Activated T-helper 1 cell treated with anti-CD3 and anti-CD28 coated beads, Interleukin-12 subunit alpha, Interleukin-12 subunit beta, Interleukin-2, Interleukin-4 antibody, amounts not matched to agents 30 ng/mL and 10 ng/mL and 1 ng/mL, durations not matched to agents 14 hours and 24 hours and 36 hours (primary cell): ENCODE results near the gene SLF2. TPM values are rescaled to one million over a fixed set of nuclear protein-coding genes. Genes with fewer than 3 reads are reported as not detected.
A peak's percentile ranks its signal among the peaks of the same experiment; 100 is the strongest.
"Not testable (repeated sequence)": the region's sequence is repeated elsewhere in the genome, so short reads cannot be mapped to it uniquely, and the experiment has no call there.

Experiments
- DNase-seq: peaks from one replicate; pipeline ENCODE4 v3.0.0; 2021; ENCODE audit warnings: low spot score
- H3K27ac Mint-ChIP-seq: one replicate; pipeline ENCODE4 v1.8.0; 2021; ENCODE audit warnings: mild to moderate bottlenecking, mixed read lengths
- H3K27me3 Mint-ChIP-seq: one replicate; pipeline ENCODE4 v1.8.0; 2022; ENCODE audit warnings: mild to moderate bottlenecking, moderate library complexity, mixed read lengths; ENCODE audit not compliant: insufficient read depth
- H3K36me3 Mint-ChIP-seq: one replicate; pipeline ENCODE4 v1.8.0; 2021; ENCODE audit warnings: low read depth, mixed read lengths
- H3K4me1 Mint-ChIP-seq: one replicate; pipeline ENCODE4 v1.8.0; 2021; ENCODE audit warnings: low read depth, mixed read lengths
- H3K4me3 Mint-ChIP-seq: one replicate; pipeline ENCODE4 v1.8.0; 2021; ENCODE audit warnings: mild to moderate bottlenecking, moderate library complexity, mixed read lengths
- H3K9me3 Mint-ChIP-seq: one replicate; pipeline ENCODE4 v1.8.0; 2021; ENCODE audit warnings: mixed read lengths
- intact Hi-C: fragments of 100-400 bp; cut with micrococcal nuclease; formaldehyde crosslinking; loops from one replicate; pipeline ENCODE4 v1.15.1; 2024
- total RNA-seq: library from RNA; stranded (reverse); gene quantifications from 2 replicates; pipeline ENCODE4 v1.2.3, GENCODE V29; 2022

SLF2 gene
- total RNA-seq, 1 donor from 2014 or later, result 36.1 TPM

DNA sequence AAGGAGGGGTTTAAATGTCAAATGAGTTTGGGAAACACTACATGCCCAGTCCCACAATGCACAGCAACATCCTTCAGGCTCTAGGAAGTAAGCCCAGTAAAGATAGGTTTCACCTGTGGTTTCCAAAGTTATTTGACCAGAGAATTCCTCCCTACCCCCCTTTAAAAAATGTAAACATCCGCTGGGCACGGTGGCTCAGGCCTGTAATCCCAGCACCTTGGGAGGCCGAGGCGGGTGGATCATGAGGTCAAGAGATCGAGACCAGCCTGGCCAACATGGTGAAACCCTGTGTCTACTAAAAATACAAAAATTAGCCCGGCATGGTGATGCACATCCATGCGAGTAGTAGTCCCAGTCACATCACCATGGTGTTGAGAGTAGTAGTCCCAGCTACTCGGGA lies 62.6 kb downstream of the SLF2 start:
- H3K4me1 Mint-ChIP-seq, H3K27me3 Mint-ChIP-seq, H3K36me3 Mint-ChIP-seq, DNase-seq, H3K9me3 Mint-ChIP-seq, H3K27ac Mint-ChIP-seq, H3K4me3 Mint-ChIP-seq, intact Hi-C loops: not testable (repeated sequence)

DNA sequence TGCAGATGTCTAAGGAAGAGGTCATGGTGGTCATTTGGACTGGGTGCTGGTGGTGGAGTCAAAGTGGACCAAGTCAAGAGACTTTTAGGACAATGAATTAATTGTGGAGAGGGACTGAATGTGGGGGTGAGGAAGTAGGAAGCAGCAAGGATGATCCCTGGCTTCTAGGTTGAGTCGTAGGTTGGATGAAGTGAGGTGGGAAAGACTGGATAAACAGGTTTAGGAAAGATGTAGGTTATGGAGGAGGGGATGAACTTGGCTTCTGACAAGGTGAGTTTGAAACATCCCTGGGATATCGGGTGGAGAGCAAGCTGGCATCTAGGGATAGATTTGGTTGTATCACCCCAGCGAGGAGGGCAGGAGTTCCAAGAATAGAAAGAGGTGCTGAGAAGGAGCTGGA lies 64.1 kb downstream of the SLF2 start:
- H3K4me1 Mint-ChIP-seq, result no peaks in the 10 kb centered on the region
- no peaks in the 10 kb centered on the region for H3K9me3 Mint-ChIP-seq
- intact Hi-C loops, result no loop called here
- peaks cover 4% of the 10 kb centered on the region for H3K27me3 Mint-ChIP-seq
- no peak overlapping the region for H3K27ac Mint-ChIP-seq
- H3K36me3 Mint-ChIP-seq, result peaks cover 5% of the 10 kb centered on the region
- no peak for DNase-seq
- H3K4me3 Mint-ChIP-seq, result no peak overlapping the region

DNA sequence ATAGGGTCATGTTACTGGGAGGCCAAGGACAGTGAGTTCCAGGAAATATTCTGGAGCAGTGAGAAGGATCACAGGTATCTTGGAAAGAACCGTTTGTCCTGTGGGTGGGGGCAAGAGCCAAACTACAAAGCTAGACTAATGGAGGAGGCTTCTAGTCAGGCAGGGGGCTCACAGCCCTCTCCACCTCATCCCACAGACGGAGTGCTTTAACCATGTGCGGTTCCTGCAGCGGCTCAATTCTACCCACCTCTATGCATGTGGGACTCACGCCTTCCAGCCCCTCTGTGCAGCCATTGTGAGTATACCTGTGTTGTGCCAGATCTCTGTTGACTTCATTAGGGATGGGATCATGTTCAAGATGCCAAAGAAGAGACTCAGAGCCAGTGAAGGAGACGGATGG lies 64.7 kb downstream of the SLF2 start:
- Mint-ChIP-seq H3K27ac (no peak overlapping the region), H3K4me1 (no peaks in the 10 kb centered on the region), H3K9me3 (no peaks in the 10 kb centered on the region), H3K4me3 (no peak overlapping the region), H3K27me3 (peaks cover 4% of the 10 kb centered on the region), H3K36me3 (peaks cover 5% of the 10 kb centered on the region)
- no peak for DNase-seq
- intact Hi-C loops, result no loop called here

DNA sequence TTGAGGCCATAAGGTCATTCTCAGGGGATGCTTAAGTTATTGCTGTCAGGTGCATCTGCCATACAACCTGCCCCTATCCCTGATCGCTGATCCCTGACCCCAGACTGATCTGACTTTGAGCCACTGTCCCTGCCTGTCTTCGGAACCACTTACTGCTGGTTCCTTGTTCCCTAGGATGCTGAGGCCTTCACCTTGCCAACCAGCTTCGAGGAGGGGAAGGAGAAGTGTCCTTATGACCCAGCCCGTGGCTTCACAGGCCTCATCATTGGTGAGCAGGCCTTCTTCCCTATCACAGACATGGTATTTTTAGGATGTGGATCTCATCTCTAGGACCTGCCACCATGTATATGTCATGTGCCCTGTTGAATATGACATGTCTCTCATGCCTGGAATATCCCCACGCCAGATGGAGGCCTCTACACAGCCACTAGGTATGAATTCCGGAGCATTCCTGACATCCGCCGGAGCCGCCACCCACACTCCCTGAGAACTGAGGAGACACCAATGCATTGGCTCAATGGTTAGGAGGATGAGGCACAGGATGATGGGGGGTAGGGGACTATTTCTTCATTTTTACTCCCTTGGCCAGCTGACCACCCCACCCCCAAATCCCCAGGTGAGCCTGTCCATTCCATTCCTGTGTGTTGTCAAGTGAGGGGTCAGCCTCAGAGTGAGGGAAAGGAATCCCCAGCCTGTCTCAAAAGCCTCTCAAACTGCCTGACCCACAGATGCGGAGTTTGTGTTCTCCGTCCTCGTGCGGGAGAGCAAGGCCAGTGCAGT lies 65.5 kb downstream of the SLF2 start:
- Mint-ChIP-seq H3K27ac (no peak overlapping the region), H3K9me3 (no peaks in the 10 kb centered on the region), H3K36me3 (peaks cover 8% of the 10 kb centered on the region), H3K4me1 (no peaks in the 10 kb centered on the region), H3K27me3 (peaks cover 4% of the 10 kb centered on the region), H3K4me3 (no peak overlapping the region)
- intact Hi-C loops, result no loop called here
- DNase-seq, result no peak

DNA sequence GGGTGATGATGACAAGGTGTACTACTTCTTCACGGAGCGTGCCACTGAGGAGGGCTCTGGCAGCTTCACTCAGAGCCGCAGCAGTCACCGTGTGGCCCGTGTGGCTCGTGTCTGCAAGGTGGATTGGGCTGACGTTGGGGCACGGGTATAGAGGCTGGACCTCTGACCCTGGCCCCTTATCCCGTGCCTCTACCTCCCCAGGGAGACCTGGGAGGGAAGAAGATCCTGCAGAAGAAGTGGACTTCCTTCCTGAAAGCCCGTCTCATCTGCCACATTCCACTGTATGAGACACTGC lies 66.1 kb downstream of the SLF2 start:
- Mint-ChIP-seq H3K36me3 (peaks cover 8% of the 10 kb centered on the region), H3K27me3 (no peaks in the 10 kb centered on the region), H3K9me3 (no peaks in the 10 kb centered on the region), H3K4me3 (no peak overlapping the region), H3K27ac (no peak overlapping the region), H3K4me1 (no peaks in the 10 kb centered on the region)
- DNase-seq, result no peak
- intact Hi-C loops, result no loop called here

DNA sequence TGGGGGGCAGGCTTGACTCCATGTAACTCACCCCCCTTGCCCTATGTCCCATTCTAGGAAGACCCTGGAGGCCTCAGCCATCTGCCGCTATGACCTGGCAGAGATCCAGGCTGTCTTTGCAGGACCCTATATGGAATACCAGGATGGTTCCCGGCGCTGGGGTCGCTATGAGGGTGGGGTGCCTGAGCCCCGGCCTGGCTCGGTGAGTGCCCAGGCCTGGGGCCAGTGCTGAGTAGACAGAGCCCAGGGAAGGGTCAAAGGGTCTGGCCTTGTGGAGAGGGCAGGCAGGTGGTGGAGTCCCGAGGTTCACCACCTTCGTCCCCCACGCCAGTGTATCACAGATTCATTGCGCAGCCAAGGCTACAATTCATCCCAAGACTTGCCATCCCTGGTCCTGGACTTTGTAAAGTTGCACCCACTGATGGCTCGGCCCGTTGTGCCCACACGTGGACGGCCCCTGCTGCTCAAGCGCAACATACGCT lies 67.1 kb downstream of the SLF2 start:
- no peaks in the 10 kb centered on the region for H3K4me1 Mint-ChIP-seq
- H3K36me3 Mint-ChIP-seq, result peaks cover 12% of the 10 kb centered on the region
- no peak overlapping the region for H3K4me3 Mint-ChIP-seq
- no peaks in the 10 kb centered on the region for H3K27me3 Mint-ChIP-seq
- H3K27ac Mint-ChIP-seq, result no peak overlapping the region
- DNase-seq, result no peak
- H3K9me3 Mint-ChIP-seq, result no peaks in the 10 kb centered on the region
- intact Hi-C loops, result no loop called here

DNA sequence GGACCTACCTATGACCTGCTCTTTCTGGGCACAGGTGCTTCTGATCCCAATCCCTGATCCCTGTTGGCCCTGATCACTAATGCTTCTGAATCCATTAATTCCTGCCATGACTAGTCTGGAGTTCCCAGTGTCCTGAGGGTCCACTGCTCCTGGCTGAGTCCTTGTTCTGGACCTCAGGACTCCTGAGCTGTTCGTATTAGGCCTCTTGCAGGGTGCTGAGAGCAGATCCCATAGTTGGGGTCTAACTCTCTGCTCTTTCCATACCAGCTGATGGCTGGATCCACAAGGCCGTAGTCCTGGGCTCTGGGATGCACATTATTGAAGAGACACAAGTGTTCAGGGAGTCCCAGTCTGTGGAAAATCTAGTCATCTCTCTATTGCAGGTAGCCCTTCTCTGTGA lies 67.5 kb downstream of the SLF2 start:
- Mint-ChIP-seq H3K4me3 (no peak overlapping the region), H3K36me3 (peaks cover 12% of the 10 kb centered on the region), H3K9me3 (no peaks in the 10 kb centered on the region), H3K27me3 (no peaks in the 10 kb centered on the region), H3K27ac (no peak overlapping the region), H3K4me1 (no peaks in the 10 kb centered on the region)
- intact Hi-C loops, result no loop called here
- DNase-seq, result no peak

DNA sequence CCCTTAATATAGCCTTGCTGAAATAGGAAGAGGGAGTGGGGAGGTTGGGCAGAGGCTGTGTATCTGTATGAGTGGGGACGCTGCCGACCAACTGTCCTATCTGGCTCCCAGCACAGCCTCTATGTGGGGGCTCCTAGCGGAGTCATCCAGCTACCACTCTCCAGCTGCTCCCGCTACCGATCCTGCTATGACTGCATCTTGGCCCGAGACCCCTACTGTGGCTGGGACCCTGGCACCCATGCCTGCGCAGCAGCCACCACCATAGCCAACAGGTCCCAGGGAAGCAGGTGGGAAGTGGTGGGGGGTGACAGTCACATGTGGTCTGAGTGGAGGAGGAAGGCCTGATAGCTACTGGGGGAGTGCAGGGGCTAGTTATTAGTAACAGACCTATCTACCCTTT lies 67.9 kb downstream of the SLF2 start:
- Mint-ChIP-seq H3K9me3 (no peaks in the 10 kb centered on the region), H3K27me3 (no peaks in the 10 kb centered on the region), H3K36me3 (peaks cover 12% of the 10 kb centered on the region), H3K4me3 (no peak overlapping the region), H3K27ac (no peak overlapping the region), H3K4me1 (no peaks in the 10 kb centered on the region)
- intact Hi-C loops, result no loop called here
- DNase-seq, result no peak

DNA sequence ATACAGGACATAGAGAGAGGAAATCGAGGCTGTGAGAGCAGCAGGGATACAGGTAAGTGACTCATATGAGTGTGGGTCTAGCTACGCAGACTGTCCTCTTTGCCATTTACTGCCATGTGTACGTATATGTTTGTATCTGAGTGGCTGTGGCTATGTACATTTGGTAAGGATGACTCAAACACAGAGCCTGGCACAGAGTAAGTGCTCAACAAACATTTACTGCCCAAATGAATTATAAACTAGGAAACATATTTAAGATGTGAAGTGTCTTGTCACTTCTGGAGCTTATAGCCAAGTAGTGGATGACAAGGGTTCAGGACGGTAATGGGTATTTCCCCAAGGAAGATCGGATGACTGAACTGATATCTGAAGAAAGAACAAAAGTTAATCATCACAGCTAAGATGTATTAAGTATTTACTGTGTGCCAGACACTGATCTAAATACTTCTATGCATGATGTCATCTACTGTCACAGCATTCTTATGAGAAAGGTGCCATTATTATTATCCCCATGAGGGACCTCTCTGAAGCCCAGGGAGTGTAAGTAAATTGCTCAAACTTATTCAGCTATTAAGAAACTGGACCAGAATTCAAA lies 68.5 kb downstream of the SLF2 start:
- H3K9me3 Mint-ChIP-seq, result no peaks in the 10 kb centered on the region
- H3K4me1 Mint-ChIP-seq, result peaks cover 1% of the 10 kb centered on the region
- intact Hi-C loops, result no loop called here
- peaks cover 15% of the 10 kb centered on the region for H3K36me3 Mint-ChIP-seq
- H3K4me3 Mint-ChIP-seq, result no peak overlapping the region
- H3K27ac Mint-ChIP-seq, result no peak overlapping the region
- no peak for DNase-seq
- H3K27me3 Mint-ChIP-seq, result no peaks in the 10 kb centered on the region

DNA sequence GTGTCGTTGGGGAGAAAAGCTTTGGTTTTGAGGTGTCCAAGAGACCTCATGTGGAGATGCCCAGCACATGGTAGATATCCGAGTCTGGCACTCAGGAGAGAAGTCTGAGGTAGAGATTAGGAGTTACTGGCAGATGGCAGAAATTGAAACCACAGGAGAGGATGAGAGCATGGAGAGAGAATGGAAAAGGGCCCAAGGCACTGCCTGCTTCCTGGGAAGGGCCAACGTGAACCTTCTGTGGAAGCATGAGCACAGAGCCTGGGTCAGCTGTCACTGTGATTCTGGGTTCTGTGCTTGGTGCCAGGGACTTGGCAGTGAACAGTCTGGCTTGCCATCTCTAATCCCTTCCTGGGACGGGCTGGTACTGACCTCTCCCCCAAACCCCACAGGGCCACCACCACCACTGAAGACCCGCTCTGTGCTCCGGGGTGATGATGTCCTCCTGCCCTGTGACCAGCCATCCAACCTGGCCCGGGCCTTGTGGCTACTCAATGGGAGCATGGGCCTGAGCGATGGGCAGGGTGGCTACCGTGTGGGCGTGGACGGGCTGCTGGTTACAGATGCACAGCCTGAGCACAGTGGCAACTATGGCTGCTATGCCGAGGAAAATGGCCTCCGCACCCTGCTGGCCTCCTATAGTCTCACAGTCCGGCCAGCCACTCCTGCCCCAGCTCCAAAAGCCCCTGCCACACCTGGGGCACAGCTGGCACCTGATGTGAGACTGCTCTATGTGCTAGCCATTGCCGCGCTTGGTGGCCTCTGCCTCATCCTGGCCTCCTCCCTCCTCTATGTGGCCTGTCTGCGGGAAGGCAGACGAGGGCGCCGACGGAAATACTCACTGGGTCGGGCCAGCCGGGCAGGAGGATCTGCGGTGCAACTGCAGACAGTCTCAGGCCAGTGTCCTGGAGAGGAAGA lies 70.4 kb downstream of the SLF2 start:
- intact Hi-C loops, result no loop called here
- no peaks in the 10 kb centered on the region for H3K9me3 Mint-ChIP-seq
- no peak overlapping the region for H3K27ac Mint-ChIP-seq
- peaks cover 23% of the 10 kb centered on the region for H3K36me3 Mint-ChIP-seq
- peaks cover 15% of the 10 kb centered on the region for H3K4me1 Mint-ChIP-seq
- no peak for DNase-seq
- no peak overlapping the region for H3K4me3 Mint-ChIP-seq
- H3K27me3 Mint-ChIP-seq, result no peaks in the 10 kb centered on the region

DNA sequence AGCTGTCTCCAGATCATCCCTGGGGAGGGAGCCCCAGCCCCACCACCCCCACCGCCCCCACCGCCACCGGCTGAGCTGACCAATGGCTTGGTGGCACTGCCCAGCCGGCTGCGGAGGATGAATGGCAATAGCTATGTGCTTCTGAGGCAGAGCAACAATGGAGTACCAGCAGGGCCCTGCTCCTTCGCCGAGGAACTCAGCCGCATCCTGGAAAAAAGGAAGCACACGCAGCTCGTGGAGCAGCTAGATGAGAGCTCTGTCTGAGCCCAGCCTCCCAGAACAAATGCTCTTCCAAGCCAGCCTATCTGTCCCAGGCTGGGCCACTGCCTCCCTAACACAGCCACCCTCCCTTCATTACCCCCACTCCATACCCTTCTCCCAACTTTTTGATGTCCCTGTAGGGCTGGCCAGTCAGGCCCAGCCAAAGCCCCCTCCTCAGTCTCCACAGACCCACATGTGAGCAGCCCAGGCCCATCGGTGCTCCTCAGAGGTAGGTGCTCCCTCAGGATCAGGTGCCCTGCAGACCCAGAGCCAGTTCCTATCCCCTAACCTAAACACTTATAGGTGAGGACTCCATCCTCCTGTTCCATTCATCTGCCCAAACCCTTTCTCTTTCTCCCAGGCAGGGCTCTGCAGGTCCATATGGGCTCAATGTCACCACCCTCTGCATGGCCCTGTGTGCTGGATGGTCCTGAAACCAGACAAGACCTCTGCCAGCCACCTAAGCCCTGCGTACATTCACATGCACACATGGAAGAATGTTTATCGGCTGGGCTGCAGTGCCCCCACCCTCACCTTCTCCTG lies 71.3 kb downstream of the SLF2 start:
- no peaks in the 10 kb centered on the region for H3K27me3 Mint-ChIP-seq
- peaks cover 22% of the 10 kb centered on the region for H3K36me3 Mint-ChIP-seq
- H3K27ac Mint-ChIP-seq, result peak overlapping the region; percentile 52
- H3K9me3 Mint-ChIP-seq, result no peaks in the 10 kb centered on the region
- no peak for DNase-seq
- intact Hi-C loops, result no loop called here
- peaks cover 15% of the 10 kb centered on the region for H3K4me1 Mint-ChIP-seq
- no peak overlapping the region for H3K4me3 Mint-ChIP-seq

DNA sequence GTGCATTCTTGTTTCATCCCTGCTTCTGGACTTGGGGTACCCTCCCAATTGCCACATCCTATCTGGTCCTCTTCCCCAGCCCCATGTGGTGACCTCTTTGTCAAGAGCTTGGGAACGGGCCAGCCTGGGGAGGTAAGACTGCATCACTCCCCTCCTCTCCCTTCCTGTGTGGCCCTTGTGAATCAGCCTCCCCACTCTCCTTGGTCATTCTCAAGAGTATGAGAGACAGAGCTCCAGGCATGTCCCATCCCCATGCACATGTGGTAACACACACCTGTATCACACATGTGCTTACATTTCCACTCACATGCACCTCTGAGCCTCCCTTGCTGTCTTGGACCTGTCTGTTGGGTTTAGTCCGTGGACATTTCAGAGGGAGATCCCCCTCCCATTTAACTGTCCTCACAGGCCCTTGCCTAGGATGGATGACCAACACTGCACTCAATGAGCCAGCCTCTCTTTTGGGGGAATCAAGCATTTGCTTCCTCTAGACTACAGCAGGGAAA lies 72.0 kb downstream of the SLF2 start:
- peaks cover 15% of the 10 kb centered on the region for H3K4me1 Mint-ChIP-seq
- H3K9me3 Mint-ChIP-seq, result no peaks in the 10 kb centered on the region
- DNase-seq, result no peak
- no peak overlapping the region for H3K4me3 Mint-ChIP-seq
- peaks cover 27% of the 10 kb centered on the region for H3K36me3 Mint-ChIP-seq
- no peak overlapping the region for H3K27ac Mint-ChIP-seq
- no peaks in the 10 kb centered on the region for H3K27me3 Mint-ChIP-seq
- intact Hi-C loops, result no loop called here
